ENCODE data around the gene CA6. TPM values are rescaled to one million over a fixed set of nuclear protein-coding genes. Genes with fewer than 3 reads are reported as not detected.

The CA6 gene
- total RNA-seq, 1 experiment from 2014 or later = not detected

GRCh38 chr1:9004031-9004699, 58.5 kb downstream of the CA6 start:
- no peaks in the 10 kb centered on the region for H3K36me3 Mint-ChIP-seq (ENCODE audit: insufficient read depth in 1 of 3, low read depth in 3 of 3)
- H2AK5ac ChIP-seq (ENCODE audit: insufficient read length, low read length) = no peak overlapping the region
- H3K56ac ChIP-seq (ENCODE audit: insufficient read length, low read depth, low read length) = no peak overlapping the region
- no peaks in the 10 kb centered on the region; the same call in none of the 2 replicates for H3K4me1 ChIP-seq (ENCODE audit: insufficient read depth, low read length)
- no peaks in the 10 kb centered on the region for H3K79me1 ChIP-seq (ENCODE audit: insufficient read depth, low read depth, low read length, poor library complexity, severe bottlenecking)
- H4K5ac ChIP-seq (ENCODE audit: insufficient read length, low read depth, low read length) = no peak overlapping the region
- no peak overlapping the region for H2BK5ac ChIP-seq (ENCODE audit: insufficient read length, low read length)
- H3K14ac ChIP-seq (ENCODE audit: insufficient read depth, low read length) = no peak overlapping the region
- no peak overlapping the region for H2BK15ac ChIP-seq (ENCODE audit: low read depth, low read length)
- H3K9ac ChIP-seq (ENCODE audit: extremely low read depth, insufficient read length, low read length) = no peak overlapping the region
- no peak overlapping the region for H2BK20ac ChIP-seq (ENCODE audit: low read depth, low read length, poor library complexity, severe bottlenecking)
- no peak for DNase-seq
- no peaks in the 10 kb centered on the region for H3K27me3 ChIP-seq (ENCODE audit: insufficient read depth, low read length)
- H3K23me2 ChIP-seq (ENCODE audit: insufficient read length, low read depth, low read length, poor library complexity, severe bottlenecking) = no peaks in the 10 kb centered on the region
- WGBS (ENCODE audit: extremely low coverage, insufficient read length, low lambda C conversion rate) = no CpG with 5 or more reads among the region's 11 CpGs
- H3K4me1 Mint-ChIP-seq = peaks cover 32 to 33% of the 10 kb centered on the region in 2 experiments
- no peak overlapping the region for H2BK12ac ChIP-seq (ENCODE audit: insufficient read length, low read depth, low read length)
- peaks cover 7% of the 10 kb centered on the region for H3K27me3 Mint-ChIP-seq (ENCODE audit: low read depth)
- H4K8ac ChIP-seq (replicated peaks; ENCODE audit: insufficient read length, low read depth, low read length) = no peak overlapping the region
- H2AFZ ChIP-seq (ENCODE audit: low read length) = no peak overlapping the region
- H4K20me1 ChIP-seq (ENCODE audit: control insufficient read depth, insufficient read depth, insufficient read length) = no peaks in the 10 kb centered on the region
- no peaks in the 10 kb centered on the region for H3K9me3 ChIP-seq (ENCODE audit: control insufficient read depth, low read depth, low read length)
- no peak overlapping the region for H3K4ac ChIP-seq (ENCODE audit: low read depth, low read length)
- no peaks in the 10 kb centered on the region for H3K9me3 Mint-ChIP-seq
- no peak for TF ChIP-seq CTCF (conservative IDR thresholded peaks at IDR 0.05)
- H3K4me3 Mint-ChIP-seq = no peak overlapping the region
- H3K4me2 ChIP-seq (ENCODE audit: insufficient read depth, insufficient read length, low read length) = no peak overlapping the region
- no peak overlapping the region for H2BK120ac ChIP-seq (ENCODE audit: low read depth, low read length, poor library complexity, severe bottlenecking)
- H3K27ac Mint-ChIP-seq = no peak overlapping the region
- H3T11ph ChIP-seq (ENCODE audit: low read length) = no peak overlapping the region
- no peak overlapping the region for H4K91ac ChIP-seq (ENCODE audit: insufficient read length, low read depth, low read length)
- no peak overlapping the region for H3K23ac ChIP-seq (ENCODE audit: insufficient read length, low read depth, low read length)
- H3K27ac ChIP-seq (ENCODE audit: insufficient read length, low read depth, low read length) = no peak overlapping the region
- H3K18ac ChIP-seq (ENCODE audit: insufficient read length, low read depth, low read length) = no peak overlapping the region
- H3K79me2 ChIP-seq (ENCODE audit: insufficient read depth, low read length) = no peaks in the 10 kb centered on the region

Data from H9 (cell line).